NCI-H526 treated with DMSO at 0.1 percent for 48 hours (cell line): ENCODE measurements around the gene TAS1R2.
"Not testable (repeated sequence)": the region's sequence is repeated elsewhere in the genome, so short reads cannot be mapped to it uniquely, and the experiment has no call there.

Source experiments
- DNase-seq: peaks from one replicate; lab custom pipeline; 2025; lab: John Stamatoyannopoulos, UW

Gene TAS1R2

DNA sequence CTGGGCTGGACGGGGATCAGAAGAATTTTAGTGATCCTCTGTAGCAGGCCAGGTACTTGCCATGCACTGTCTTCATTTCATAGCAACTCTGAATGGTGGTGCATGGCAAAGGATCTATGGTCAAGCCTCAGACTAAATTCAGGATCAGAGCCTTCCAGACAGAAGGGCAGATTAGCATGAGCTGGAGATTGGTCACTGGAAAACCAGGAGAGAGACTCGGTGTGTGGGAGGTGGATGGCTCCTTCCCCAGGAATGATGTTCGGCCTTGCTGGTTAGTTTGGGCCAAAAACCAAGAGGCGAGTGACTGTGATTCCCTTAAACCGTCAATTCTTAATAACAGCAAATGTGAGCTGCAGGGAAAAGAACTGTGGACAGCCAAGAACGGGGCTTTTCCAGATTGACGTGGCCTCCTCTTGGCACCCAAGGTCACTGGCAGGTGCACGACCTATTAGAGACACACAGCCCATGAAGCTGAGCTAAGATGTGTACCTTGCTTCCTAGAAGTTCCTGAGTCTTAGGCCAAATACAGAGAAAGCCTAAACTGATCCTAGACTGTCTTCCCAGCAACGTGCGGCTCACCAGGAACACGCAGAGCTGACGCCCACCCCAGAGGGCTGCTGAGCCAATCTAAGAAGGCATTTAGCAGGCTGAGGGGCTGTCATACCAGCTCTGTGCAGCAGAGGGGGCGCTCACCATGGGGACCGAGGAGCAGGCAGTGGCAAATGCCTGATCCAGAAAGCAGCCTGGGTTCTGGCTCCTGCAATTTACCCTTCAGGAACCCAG, 24.4 kb upstream of the TAS1R2 start:
- no peak for DNase-seq

DNA sequence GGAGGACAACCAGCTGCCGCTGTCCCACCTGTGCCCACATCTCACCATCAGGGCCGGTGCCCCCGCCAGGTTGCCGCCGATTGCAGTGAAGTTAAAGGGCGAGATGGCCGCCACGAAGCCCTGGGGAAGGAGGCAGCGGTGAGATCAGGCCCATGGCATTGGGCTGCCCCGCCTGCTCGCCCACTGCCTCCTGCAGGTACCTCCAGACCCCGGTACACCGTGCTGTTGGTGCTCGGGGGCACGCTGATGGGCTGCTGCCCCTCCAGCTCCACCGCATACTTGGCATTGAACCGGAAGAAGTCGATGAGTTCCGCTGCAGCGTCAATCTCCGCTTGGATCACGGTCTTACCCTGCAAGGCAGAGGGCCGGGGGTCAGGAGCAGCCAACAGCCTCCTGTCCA, 23.6 kb upstream of the TAS1R2 start:
- no peak for DNase-seq

DNA sequence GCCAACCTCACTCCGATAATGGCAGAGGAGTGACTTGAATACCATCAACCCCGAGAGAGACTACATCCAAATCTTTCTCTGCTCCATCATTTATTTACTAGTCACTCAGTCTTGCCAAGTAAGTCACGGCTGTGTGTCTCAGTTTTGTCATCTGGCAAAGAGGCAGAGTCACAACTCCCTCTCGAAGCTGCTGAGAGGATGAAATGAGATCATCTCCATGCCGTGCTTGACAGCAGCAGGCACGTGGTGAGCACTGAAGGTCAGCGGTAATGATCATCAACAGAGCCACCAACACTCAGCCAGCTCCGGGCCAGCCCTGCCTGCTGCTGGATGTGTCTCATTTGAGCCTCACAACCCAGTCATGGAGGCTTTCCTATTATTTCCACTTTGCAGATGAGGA, 23.0 kb upstream of the TAS1R2 start:
- no peak for DNase-seq

DNA sequence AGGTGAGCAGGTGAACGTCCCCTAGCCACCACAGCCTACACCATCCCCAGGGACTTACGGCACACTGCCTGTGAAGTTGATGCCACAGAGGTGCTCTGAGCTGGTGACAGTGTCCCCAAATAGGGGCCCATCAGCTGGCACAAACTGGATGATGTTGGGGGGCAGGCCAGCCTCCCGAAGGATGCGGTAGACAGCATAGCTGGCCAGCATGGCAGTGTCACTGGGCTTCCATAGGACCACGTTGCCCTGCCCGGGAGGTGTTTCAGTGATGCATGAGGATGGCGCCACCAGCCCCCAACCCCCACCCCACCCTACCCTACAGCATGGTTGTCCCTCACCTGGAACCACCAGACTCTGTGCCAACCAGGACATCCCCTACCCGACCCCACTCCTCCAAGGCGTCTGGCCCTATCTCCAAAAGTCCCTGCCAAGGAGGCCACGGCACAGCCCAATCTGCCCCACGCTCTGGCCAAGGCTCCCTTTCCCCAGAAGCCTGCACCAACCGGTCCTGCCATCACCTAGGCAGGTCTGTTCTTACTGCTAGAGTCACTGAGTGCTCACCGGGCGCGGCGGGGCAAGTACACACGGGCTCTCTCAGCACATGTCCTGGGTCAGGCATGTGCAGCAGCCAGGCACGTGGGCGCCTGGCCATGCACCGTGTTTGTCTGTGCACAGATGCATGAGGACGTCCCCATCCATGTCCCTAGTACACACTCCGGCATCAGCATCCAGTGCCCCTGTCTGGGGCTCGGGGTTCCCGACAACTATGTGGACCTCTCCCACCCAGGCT, 22.4 kb upstream of the TAS1R2 start:
- DNase-seq: no peak

DNA sequence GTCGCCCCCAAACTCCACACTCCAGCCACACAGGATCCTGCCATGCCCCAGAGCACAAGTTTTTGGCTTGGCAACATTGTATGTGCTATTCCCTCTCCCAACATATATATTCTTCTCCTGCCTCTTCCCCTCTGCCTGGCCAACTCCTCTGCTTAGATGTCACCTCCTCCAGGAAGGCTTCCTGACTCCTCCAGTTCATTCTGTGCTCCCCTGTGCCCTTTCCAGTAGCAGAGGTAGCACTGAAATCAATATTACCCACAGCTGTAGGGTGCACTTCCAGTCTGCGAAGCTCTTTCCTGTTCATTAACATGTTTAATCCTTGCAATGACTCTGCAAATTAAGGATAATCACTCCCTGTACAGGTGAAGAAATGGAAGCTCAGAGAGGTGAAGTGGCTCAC, 21.7 kb upstream of the TAS1R2 start:
- DNase-seq: no peak

DNA sequence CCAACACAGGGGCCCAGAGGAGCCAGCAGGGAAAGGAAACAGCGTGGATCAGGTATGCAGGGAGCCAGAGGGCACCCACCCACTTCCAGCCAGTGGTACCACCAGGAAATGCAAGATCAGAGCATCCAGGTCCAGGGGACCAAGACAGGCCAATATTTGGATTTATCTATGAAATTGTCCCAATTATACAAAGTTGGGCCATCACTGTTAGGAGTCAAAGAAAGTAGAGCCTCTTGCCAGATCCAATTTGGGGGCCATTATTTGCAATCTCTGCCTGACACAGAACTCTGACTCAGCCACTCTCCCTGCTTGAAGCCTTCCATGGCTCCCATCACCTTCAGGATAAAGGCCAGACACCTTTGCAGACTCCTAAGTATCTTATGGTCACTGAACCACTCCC, 21.1 kb upstream of the TAS1R2 start:
- DNase-seq: no peak

DNA sequence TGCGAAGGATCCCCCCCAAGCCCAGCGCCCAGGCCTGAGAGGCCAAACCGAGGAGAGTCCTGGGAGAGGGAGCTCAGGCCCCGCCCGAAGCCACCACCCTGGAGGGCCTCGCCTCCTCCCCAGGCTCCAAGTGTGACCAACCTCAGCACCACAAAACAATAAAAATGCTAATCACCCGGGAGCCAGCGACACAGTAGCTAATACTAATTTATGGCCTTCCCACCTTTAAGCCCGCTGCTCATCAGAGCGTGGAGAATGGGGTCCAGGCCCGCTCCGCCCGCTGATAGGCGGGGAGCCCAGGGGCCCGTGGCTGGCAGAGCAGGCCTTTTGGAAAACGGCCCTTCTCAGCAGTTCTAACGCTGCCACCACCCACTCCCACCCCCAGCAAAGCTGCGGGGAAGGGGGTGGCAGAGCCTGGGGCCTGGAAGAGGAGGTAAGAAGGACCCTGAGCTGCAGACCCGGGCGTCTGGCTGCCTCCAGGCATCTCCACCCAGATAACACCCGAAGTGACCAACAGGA, 20.4 kb upstream of the TAS1R2 start:
- DNase-seq: peak; percentile 15

DNA sequence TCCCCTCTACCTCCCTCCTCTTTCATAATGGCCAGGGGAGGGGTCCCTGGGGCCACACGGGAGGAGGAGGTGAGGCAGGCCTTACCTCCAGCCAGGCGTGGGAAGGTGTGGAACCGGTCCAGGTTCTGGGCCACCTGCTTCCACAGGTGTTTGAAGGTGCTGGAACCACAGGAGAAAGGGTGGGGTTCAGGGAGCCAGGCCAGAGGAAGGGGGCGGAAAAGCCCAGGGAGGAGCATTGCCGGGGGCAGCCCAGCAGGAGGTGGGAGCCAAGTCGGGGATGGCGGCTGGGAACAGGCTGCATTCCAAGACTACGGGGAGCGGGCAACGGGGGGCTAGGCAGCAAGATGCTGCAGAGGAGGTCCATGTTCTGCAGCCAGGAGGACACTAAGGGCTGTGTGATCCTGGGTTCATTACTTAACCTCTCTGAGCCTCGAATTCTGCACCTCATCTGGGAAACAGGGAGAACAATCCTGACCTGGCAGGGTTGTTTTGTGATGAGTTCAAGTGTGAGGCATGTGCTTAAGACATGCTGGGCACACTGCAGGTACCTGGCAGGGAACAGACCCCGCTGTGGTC, 19.8 kb upstream of the TAS1R2 start:
- no peak for DNase-seq

DNA sequence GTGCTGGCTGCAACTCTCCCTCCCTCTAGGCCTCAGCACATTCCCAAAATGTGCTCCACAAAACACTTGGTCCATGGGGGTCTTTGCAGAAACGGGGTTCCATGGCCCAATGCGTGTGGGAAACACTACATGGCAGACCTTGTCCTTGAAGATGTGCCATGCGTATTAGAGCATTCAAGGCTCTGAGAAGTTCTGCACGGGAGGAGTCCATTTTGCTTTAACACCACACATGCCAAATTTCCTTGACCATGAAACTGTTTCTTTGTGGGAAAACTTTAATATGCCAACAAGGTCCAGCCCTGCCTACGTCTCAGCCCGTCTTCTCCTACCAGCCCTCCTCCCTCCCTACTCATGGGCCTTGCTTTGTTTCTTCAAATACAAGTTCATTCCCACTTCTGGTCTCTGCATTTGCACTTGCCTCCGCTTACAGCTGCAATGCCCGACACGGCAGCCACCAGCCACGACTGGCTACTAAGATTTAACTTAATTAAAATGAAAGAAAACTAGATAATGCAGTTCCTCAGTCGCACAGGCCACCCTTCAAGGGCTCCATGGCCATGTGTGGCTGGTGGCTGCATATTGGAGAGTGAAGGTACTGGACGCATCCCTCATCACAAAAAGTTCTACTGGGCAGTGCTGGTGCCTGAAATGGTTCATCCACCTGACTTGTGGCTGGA, 19.2 kb upstream of the TAS1R2 start:
- no peak for DNase-seq

DNA sequence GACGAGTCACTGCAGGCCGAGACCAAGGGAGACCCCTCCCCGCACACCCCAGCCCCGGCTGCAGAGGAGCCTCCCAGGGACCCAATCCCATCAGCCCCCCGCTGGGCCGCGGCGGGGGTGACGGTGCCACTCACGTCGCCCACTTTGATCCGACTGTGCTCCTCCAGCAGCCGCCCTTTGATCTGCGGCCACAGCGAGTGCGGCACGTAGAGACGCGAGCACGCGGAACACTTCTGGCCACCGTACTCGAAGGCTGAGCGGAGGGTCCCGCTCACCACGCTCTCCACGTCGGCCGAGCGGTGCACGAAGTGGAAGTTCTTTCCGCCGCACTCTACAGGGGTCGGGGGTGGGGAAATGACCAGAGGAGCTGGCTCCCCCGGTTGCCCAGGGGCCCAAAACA, 17.8 kb upstream of the TAS1R2 start:
- DNase-seq: no peak

DNA sequence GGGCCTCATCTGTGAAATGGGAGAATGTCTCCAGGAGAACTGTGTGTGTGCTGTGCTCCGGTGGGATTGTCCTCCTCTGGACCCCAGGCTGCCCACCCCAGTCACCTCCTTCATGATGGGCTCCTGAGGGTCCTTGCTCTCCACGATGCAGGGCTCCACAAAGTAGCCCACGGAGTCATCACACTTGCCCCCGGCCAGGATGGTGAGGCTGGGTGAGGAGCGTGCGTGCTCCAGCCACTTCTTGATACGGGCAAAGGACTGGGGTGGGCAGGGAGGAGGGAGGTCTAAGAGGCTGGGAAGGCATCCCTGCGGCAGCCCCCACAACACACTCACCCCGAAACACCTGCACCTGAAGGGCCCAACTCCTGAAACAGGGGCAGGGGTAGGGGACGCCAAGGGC, 16.8 kb upstream of the TAS1R2 start:
- no peak for DNase-seq

DNA sequence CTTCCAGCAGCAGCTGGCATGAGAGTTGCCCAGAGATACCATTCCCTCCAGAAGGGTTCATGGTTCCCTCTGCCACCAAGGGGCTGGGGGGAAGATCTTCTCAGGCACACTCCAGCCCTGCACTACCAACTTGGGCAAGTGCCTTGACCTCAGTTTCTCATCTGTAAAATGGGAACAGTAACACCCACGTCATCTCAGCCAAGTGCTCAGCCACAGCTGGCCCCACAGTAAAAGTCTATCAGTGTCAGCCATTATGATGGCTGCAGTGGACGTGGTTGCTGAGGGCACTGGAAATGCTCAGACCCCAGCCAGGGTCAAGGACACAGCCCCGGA, 16.3 kb upstream of the TAS1R2 start:
- DNase-seq: no peak

DNA sequence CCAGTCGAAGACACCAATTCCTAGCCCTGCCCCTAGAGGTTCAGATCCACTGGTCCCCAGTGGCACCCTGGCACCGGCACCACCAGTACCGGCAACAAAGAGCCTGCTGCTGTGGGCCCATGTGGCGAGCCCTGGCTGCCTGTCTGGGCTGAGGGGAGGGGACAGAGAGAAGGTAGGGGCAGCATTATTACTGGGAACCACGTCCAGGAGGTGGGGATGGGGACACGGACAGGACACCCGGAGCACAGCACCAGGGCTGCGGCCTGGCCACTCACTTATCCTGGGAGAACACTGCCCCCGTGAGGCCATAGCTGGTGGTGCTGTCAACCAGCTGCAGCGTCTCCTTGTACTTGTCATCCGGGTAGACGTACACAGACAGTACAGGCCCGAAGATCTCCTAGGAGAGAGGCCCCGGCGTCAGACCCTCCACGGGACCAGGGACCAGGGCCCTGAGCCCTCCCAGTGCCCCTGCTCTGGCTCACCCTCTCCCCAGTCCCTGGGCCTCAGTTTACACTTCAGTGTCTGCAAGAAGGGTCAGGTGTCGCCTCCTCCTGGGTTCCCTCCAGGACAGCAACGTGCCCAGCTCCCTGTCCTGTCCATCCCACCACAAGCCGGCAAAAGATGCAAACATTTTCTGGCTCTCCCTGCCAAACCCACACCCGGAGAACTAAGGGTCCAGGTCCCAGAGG, 15.8 kb upstream of the TAS1R2 start:
- peak; percentile 13 for DNase-seq

DNA sequence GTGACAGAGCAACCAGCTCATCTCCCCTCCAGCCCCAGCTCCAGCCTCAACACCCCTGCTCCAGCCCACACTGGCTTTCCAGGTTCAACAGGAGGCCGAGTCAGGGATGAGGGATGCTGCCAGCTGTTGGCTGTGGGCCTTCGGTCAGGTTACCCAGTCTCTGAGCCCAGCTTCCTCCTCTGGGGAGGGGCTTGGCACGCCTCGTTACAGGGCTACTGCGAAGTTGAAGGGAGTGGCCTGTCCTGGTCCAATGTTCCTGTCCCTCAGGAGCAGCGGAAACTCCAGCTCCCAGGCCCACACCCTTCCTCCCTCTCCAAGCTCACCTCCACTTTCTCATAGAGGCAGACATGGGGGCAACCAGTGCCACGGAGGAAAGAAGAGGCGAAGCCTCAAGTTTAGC, 15.1 kb upstream of the TAS1R2 start:
- no peak for DNase-seq

DNA sequence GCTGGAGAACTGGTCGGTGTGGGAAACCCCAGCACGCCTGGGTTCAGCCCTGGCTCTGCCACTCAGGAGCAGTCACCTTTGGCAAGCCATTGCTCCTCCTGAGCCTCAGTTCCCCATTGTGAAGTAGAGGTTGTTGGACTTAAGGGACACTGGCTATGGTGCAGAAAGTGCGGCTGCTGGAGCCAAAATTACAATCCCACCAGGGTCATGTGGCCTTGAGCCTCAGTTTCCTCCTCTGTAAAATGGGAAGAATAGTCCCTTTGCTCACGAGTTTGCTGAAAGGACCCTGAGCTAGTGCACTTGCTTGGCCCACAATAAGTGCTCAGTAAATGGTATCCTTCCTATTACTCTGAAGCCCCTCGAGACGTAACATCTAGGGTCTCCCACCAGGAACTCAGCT, 14.6 kb upstream of the TAS1R2 start:
- DNase-seq: no peak

DNA sequence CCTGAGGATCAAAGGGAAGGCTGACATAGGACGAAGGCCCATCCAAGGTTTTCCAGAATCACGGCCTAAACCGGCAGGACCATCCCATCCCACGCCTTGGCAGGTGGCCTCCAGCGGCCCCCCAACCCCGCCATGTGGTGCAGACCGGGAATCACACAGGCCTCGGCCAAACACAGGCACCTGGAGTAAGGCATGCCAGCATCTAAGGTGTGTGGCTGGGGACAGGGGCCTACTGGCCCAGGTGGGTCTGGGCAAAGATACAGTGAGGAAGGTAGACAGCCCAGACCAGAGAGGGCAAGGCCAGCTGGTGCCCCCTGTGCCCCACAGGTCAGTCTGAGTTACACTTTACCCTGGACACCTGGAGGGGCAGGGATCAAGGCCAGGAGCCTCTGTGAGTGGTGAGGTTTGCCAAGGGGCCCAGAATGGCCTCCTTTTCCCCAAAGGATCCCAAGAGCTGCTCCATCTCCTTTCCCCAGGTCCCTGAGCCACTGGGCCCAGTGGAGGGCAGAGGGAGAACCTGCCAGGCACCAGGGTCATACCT, 12.7 kb upstream of the TAS1R2 start:
- DNase-seq: no peak

DNA sequence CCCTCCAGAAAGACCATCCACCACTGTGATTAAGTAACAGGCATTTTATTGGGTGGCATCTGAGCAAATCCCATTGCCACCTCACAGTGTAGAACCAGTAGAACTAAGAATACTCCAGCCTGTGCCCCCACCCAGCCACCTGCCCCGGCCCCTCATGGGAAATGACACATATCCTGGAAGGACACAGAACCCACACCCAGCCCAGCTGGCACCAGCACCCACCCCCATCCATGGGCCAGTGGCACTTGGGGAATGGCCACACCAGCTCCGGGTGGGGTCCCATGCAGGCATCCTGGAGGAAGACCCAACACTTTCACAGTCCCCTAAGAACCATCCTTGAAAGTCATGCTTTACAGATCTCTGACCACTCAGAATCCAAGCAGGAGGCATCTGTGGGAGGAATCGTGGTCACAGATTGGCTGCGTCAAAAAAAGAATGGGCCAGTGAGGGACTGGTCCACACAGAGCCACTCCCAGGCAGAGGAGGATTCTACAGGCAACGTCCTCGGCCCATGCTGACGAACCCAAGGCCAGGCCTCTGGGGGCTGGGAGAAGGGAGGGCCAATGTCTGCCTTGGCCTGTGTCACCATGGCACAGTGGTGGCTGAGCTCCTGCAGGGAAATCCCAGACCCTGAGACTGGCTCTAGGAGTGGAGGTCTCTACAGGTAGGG, 12.1 kb upstream of the TAS1R2 start:
- DNase-seq: no peak

DNA sequence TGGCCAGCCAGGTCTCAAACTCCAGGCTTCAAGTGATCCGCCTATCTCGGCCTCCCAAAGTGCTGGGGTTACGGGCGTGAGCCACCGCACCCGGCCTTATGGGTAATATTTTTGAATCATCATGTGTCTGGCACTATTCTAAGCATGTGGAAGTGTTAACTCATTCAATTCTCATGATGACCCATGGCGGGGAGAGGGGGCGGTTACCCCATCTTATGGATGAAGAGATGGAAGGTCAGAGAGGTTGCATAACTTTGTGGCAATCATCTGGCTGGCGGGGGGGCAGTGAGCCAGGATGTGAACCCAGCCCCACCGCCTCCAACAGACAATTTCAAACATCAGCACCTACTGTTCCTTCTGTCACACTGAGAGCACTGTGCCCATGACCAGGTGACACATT, 11.5 kb upstream of the TAS1R2 start:
- DNase-seq: no peak

DNA sequence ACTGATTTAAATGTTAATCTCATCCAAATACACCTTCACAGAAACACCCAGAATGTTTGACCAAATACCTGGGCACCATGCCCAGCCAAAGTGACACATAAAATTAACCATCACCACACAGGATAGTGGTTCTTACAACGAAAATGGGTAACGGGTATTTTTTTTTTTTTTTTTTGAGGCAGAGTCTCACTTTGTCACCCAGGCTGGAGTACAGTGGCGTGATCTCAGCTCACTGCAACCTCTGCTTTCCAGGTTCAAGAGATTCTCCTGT, 11.1 kb upstream of the TAS1R2 start:
- not testable (repeated sequence) for DNase-seq

DNA sequence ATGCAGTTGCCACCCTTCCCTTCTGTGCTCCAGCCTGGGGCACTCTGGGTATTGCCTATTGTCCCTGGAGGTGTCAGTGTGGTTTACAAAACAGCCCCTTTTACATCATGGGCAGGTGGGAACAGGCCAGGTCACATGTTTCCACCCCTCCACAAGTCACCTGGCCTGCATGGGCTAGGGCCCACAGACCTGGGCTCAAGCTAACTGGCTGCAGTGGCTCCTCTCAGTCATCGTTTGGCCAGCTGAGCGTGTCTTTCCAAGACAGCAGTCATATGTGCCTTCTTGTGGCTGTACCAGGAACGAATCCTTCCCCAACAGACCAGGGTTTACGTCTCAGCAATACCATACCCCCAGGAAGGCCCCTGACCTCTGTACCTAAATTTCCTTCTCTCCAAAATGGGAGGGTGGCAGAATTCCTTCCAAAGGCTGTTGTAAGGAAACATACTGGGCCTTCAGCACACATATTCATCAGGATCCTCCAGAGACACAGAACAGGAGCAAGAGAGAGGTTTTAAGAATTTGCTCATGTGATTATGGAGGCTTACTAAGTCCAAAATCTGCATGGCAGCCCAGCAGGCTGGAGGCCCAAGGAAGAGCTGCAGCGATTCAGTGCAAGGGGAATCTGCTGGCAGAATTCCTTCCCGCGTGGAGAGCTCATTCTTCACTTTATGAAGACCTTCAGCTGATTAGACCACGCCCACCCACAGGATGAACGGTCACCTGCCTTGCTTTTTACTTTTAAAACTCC, 10.6 kb upstream of the TAS1R2 start:
- no peak for DNase-seq
